ENCODE data around the gene LAMA2.

GRCh38 chr6:129188795-129189194 is 305.9 kb downstream of the LAMA2 start:
- TF ChIP-seq CTCF (IDR thresholded peaks at IDR 0.05) (no peak), REST (IDR thresholded peaks at IDR 0.05; ENCODE audit: insufficient read depth in 1 of 2, low read depth in 2 of 2, low read length in 1 of 2) (no peak)
